Lower leg skin (tissue), 4 donors: ENCODE data around the gene TPT1. TPM values are rescaled to one million over a fixed set of nuclear protein-coding genes. Genes with fewer than 3 reads are reported as not detected.

Experiments used
- DNase-seq, 2 donors: peaks; one replicate each; pipeline ENCODE4 v3.0.0-alpha.2; 2019; ENCODE audit warnings: low spot score in 2 of 2
- H3K4me3 ChIP-seq: fragments of 200-600 bp; sonication (generic); 2 replicates; pipeline ENCODE4 v1.5.1; 2017; ENCODE audit warnings: mild to moderate bottlenecking, low read depth; ENCODE audit not compliant: poor library complexity, severe bottlenecking
- POLR2A ChIP-seq, 2 donors: fragments of 450-650 bp; IDR thresholded peaks; one replicate each; pipeline ENCODE4 v1.6.1; 2016 to 2017; ENCODE audit warnings: antibody characterized with exemption in 2 of 2, mild to moderate bottlenecking in 1 of 2, moderate library complexity in 1 of 2
- WGBS, 2 donors: methylation state at CpG; one replicate each; pipeline ENCODE4 v1.1.5; 2018; 5-methylcytosine and 5-hydroxymethylcytosine counted together
- intact Hi-C: fragments of 100-400 bp; cut with DNase I; formaldehyde crosslinking; loops from one replicate; pipeline ENCODE4 v1.15.0; 2023; ENCODE audit warnings: low total_unique reads
- total RNA-seq, 4 donors: library from RNA; depleted of rRNA; stranded (reverse); fragments of >200 nt; gene quantifications; one replicate each; pipeline ENCODE4 v1.1.0, GENCODE V29; 2016
- TF ChIP-seq, protein P1 (sequence below), 3 donors: fragments of 450-650 bp; IDR thresholded peaks; one replicate each; pipeline ENCODE4 v1.5.1; 2016; ENCODE audit warnings: antibody characterized with exemption in 3 of 3, mild to moderate bottlenecking in 3 of 3, moderate library complexity in 2 of 3

TPT1 gene
- total RNA-seq, 4 donors from 2014 or later = 2,307 to 2,977 (median 2,645) TPM

- TF ChIP-seq, protein P1, sequence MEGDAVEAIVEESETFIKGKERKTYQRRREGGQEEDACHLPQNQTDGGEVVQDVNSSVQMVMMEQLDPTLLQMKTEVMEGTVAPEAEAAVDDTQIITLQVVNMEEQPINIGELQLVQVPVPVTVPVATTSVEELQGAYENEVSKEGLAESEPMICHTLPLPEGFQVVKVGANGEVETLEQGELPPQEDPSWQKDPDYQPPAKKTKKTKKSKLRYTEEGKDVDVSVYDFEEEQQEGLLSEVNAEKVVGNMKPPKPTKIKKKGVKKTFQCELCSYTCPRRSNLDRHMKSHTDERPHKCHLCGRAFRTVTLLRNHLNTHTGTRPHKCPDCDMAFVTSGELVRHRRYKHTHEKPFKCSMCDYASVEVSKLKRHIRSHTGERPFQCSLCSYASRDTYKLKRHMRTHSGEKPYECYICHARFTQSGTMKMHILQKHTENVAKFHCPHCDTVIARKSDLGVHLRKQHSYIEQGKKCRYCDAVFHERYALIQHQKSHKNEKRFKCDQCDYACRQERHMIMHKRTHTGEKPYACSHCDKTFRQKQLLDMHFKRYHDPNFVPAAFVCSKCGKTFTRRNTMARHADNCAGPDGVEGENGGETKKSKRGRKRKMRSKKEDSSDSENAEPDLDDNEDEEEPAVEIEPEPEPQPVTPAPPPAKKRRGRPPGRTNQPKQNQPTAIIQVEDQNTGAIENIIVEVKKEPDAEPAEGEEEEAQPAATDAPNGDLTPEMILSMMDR (IDR thresholded peaks at IDR 0.05) = no peak
- no peak for TF ChIP-seq POLR2A (IDR thresholded peaks at IDR 0.05)
- H3K4me3 ChIP-seq = no peak overlapping the region
- WGBS, 2 donors = 91 to 92% methylated on average over 5 of the region's 5 CpGs
- DNase-seq = no peak
- intact Hi-C loops = no loop called here
Observed at GRCh38 chr13:45373162-45373547, 32.2 kb upstream of the TPT1 start.

DNA sequence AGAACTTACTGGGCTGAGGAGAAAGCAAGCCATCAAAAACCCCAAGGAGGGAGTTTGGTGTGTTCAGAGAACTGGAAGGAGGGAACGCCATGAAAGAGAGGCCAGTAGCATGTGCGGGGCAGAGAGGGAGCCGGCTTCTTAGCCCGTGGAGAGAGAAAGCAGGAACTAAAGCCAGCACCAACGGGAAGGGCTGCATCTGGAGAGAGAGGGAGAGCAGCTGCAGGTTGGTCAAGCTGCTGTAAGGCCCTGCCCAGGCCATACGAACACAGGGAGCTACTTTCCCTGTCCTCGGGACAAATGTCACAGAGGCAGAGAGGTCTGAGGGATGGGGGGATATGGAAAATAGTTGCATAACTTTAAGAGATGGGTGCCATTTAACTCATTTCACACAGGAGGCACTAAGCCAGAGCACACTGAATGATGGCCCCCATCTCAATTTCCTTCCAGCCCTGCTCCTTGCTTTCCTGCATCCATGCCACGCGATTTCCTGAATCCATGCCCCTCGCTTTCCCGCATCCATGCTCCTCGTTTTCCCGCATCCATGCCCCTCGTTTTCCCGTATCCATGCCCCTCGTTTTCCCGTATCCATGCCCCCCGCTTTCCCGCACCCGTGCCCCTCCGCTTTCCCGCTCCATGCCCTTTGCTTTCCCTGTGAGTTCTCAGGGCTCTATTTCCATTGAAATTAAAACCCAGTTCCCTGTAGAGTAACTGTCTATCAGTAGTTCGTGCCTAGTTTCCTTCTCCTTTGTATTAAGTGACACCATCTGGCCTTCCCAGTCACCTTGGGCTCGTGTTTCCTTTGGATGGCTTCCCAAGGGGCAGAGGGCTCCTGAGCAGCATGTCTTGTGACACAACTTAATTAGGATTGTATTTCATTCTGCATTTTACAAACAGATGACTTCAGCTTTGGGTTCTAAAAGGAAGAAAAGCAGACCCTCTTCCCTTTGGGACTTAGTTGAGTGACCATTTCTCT lies 31.5 kb upstream of the TPT1 start:
- no peak for DNase-seq
- intact Hi-C loops = no loop called here
- TF ChIP-seq, protein P1 (IDR thresholded peaks at IDR 0.05) = no peak
- no peak for TF ChIP-seq POLR2A (IDR thresholded peaks at IDR 0.05)
- H3K4me3 ChIP-seq = no peak overlapping the region
- WGBS, 2 donors = 85 to 87% methylated on average over 24 of the region's 24 CpGs

DNA sequence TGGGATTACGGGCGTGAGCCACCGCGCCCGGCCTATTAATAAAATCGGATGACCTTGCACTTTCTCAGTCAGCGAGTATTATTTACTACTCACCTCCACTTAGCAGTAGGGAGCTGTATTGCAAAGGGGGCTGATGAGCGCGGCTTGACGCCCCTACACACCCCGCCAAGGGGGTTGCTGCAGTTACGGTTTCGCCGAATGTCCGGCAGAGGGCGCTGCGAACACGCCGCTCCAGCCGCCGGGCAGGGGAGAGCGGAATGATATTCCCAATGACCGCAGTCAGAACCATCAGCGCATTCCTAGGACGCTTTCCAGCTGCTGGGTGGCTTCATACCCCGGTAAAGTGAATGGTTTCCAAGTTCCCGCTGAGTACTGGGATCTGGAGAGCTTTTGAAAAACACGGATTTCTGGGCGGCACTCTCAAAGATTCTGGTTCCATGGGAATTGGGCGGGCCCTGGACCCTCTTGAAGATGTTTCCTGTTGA lies 30.0 kb upstream of the TPT1 start:
- WGBS, 2 donors = 28 to 34% methylated on average over 30 of the region's 30 CpGs
- H3K4me3 ChIP-seq = no peak overlapping the region
- peak in 1 of 2 donors; percentile 92 for DNase-seq
- intact Hi-C loops = no loop called here
- TF ChIP-seq, protein P1 (IDR thresholded peaks at IDR 0.05) = peak in 1 of 3 donors; percentile 18
- TF ChIP-seq POLR2A (IDR thresholded peaks at IDR 0.05) = no peak

DNA sequence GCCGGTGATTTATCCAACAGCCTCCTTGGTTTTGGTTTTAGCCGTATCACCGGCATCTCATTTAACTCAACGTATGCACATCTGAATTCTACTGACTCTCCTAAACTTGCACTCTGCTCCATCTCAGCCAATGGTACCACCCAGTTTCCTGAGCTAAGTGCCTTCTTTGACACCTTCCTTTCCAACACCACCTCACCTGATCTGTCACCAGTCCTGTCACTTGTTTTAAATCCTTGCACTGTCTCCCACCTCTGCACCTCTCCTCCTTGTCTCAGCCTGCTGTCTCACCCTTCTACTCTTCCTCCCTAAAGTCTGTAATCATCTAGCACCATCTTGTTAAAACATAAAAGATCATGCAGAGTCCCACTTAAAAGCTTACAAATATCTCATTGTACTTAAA lies 28.1 kb upstream of the TPT1 start:
- 77 to 91% methylated on average over 4 of the region's 4 CpGs for WGBS, 2 donors
- H3K4me3 ChIP-seq = no peak overlapping the region
- no peak for DNase-seq
- TF ChIP-seq POLR2A (IDR thresholded peaks at IDR 0.05) = no peak
- TF ChIP-seq, protein P1 (IDR thresholded peaks at IDR 0.05) = no peak
- intact Hi-C loops = no loop called here

GRCh38 chr13:45368571-45368970 lies 27.6 kb upstream of the TPT1 start:
- intact Hi-C loops = no loop called here
- no peak overlapping the region for H3K4me3 ChIP-seq
- TF ChIP-seq, protein P1 (IDR thresholded peaks at IDR 0.05) = no peak
- no peak for TF ChIP-seq POLR2A (IDR thresholded peaks at IDR 0.05)
- DNase-seq = no peak
- WGBS, 2 donors = 15 to 26% methylated on average over 3 of the region's 3 CpGs
